Left renal pelvis (tissue), 4 donors: ENCODE measurements around the gene METTL22. TPM values are rescaled to one million over a fixed set of nuclear protein-coding genes. Genes with fewer than 3 reads are reported as not detected.

ENCODE experiments used
- DNase-seq, 4 donors: peaks; one replicate each; pipeline ENCODE4 v3.0.0-alpha.2; 2013; ENCODE audit warnings: low read depth in 4 of 4, low spot score in 3 of 4
- polyA plus RNA-seq, 4 donors: library from polyadenylated mRNA; unstranded; fragments of 120-200 nt; gene quantifications; one replicate each; pipeline ENCODE4 v1.2.1, GENCODE V29; 2013; ENCODE audit not compliant: insufficient read length in 4 of 4

METTL22 gene, protein sequence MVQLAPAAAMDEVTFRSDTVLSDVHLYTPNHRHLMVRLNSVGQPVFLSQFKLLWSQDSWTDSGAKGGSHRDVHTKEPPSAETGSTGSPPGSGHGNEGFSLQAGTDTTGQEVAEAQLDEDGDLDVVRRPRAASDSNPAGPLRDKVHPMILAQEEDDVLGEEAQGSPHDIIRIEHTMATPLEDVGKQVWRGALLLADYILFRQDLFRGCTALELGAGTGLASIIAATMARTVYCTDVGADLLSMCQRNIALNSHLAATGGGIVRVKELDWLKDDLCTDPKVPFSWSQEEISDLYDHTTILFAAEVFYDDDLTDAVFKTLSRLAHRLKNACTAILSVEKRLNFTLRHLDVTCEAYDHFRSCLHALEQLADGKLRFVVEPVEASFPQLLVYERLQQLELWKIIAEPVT
- polyA plus RNA-seq: 10 to 100 TPM; 15.0 to 30.9 (median 21.7) TPM

DNA sequence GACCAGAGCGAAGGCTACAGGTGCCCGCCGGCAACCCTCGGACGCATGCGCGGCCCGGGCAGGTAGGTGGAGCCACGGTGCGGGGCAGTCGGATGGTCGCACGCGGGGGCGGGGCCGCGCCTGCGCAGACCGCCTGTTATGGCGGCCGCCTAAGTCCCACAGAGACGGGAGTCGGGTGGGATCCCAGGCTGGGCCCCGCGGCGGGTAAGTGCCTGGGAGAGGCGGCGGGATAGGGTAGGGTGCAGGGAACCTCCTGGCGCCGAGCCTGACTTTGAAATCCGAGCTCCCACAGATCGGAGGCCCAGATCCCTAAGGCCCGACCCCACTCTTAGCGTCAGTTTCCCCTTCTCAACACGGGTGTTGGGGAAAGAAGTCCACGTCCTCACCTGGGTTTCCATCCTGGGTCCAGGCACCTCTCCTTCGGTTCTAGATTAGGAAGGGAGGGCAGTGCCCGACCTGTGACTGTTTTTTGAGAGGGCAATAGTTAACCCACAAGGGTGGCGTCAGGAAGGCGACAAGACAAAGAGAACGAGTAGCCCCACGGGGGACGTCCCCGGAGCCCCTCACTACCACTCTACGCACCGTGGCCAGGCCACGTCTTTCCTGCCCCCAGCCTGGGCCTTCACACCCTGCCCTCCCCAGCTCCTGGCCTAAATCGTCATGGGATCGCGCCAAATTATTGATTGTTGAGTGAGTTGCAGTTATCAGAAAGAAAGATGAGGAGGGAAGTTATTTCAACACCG lies at the start of gene METTL22:
TSS of gene METTL22 (plus strand) at position 127 of the 743 bp plus-strand sequence. CDS start 3,968 bp downstream, outside the sequence.
- peak; percentile 70 to 77 (median 73) for DNase-seq

DNA sequence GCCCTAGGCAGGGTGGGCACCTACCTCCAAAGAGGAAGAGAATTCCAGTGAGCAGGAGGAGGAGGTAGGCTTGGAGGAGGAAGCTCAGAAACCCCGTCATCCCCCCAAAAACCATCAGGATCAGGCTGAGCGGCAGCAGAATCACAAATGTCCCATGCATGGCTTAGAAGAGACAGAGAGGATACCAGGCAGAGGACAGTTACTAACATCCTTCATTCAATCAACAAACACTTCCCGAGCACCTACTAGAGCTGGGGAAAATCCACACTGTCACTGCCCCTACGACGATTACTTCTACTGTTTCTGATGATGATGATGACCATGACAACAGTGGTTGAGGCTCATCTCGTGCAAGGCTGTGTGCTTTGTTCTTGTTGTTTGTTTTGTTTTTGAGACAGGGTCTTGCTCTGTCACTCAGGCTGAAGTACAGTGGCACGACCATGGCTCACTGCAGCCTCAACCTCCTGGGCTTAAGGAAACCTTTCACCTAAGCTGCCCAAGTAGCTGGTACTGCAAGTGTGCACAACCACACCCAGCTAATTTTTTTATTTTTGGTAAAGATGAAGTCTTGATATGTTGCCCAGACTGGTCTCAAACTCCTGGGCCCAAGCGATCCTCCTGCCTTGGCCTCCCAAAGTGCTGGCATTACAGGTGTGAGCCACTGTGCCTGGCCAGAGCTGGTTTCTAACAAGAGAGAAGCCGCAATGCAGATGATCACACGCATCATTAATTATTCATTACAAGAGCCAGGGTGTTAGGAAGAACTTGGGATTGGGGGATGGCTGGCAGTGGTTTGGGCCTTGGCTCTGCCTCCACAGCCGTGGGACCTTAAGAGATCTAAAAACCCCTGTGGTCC lies 49.2 kb upstream of the METTL22 start:
- no peak for DNase-seq

DNA sequence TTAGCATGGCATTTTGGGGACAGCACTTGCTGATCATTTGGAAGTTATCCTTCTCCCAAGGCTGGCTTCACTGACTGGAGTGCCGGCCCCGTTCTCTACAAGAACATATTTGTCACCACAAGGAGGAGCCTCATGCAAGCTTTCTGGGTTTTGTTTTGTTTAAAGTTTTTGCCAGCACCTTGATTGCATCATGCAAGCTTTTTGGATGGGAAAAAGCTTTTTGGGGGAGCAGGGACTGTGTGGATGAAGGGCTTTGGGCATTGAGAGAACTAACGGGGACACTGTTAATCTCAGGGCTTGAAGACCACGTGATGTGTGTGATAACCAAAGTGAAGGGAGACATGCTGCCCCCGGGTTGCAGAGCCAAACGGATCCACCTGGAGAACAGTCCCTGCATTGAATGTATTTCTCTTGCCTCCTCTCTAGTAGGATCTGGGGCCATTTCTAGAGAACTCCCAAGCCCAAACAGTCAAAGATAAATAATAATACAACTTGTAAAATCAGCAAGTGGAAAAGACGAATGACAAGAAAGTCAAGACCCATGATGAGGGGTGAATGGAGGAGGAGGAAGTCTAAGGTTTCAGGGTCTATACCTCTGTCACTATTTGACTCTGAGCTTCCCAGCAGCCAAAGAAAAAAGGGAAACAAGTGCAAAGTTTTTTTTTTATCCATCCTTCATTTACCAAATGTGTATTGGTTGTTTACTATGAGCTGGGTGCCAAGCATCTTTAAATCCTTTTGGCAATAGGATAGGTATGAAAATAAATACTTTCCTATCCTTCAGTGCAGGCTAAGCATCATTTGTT lies 48.4 kb upstream of the METTL22 start:
- no peak for DNase-seq

DNA sequence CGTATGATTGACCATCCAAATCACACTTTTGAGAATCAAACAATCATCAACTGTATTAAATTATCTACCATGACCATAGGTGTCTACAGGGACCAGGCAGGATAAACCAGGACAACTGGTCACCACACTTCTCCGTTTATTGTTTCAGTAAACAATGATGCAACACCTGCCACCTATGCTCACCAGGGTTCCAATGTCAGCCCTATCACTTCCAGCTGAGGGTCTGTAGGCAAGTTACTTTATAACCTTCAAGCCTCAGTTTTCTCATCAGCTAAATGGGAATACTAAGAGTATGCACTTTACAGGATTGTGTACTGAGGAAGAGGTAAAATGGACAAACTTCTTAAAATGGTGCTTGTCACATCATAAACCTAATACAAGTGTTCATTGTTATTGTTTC lies 46.1 kb upstream of the METTL22 start:
- no peak for DNase-seq

DNA sequence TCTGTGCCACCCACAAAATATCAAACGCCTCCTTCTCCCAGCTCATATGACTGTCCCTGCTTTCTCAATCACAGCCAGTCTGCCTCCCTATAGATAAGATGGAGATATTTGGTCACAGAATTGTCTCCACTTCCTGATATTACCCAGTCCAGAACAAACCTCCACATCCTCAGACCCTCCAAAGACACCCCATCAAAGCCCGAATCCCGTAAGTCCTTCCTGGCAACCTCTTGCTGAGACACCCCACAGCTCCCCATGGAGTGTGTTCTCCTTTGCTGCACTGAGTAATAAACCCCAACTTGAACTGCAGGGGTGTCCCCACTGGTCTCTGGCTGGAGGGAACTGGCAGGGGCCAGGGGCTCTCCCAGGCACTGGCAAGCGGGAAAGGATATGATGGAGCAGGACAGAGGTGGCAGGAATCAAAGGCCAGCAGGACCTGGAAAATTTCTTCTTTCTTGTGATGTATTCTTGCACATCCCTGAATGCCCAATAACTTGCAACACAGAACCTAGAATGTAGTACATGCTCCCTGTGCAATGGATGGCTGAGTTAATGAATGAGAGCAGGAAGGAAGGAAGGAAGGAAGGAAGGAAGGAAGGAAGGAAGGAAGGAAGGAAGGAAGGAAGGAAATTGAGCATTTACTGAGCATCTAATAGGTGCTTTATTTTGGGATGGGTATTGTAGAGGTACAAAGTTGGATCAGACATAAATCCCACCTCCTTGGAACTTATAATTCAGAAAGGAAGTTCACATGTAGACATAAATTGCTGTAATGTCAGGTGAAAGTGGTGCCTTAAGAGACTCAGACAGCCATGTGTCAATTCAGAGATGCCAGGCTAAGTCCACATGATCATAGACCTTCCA lies 45.1 kb upstream of the METTL22 start:
- DNase-seq: no peak

DNA sequence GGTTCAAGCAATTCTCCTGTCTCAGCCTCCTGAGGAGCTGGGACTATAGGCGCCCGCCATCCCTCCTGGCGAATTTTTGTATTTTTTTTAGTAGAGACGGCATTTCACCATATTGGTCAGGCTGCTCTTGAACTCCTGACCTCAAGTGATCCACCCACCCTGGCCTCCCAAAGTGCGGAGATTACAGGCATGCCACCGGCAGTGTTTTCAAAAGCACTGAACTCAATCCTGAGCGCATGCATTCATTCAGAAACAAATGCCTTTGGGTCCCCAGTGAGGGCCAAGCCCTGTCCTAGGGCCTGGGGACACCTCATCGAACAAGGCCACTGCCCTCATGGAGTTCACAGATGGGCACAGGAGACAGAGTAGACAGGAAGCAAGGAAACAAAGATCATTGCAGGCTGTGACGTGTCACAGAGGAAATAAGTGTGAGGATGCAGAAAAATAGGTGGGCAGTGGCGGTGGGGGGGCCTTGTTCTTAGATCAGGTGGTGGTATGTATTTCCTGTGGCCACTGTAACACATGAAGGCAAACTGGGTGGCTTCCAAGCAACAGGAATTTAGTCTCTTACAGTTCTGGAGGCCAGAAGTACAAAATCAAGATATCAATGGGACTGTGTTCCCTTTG lies 43.7 kb upstream of the METTL22 start:
- DNase-seq: no peak

DNA sequence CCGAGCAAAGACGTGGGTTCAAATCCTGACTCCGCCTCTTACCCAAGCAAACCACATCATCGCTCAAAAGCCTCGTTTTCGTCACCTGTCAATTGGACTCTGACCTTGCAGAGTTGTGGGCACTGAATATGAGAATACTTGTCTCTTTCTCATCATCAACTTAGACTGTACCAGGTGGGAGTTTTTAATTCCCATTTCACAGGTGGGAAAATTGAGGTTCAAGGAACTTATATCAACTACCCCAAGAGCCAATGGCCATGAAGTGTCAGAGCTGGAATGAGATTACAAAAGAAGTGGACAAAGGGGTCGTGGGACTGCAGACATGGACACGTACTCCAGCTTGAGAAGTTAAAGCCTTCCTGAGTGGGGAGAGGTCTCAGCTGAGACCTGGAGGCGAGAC lies 41.9 kb upstream of the METTL22 start:
- no peak for DNase-seq

DNA sequence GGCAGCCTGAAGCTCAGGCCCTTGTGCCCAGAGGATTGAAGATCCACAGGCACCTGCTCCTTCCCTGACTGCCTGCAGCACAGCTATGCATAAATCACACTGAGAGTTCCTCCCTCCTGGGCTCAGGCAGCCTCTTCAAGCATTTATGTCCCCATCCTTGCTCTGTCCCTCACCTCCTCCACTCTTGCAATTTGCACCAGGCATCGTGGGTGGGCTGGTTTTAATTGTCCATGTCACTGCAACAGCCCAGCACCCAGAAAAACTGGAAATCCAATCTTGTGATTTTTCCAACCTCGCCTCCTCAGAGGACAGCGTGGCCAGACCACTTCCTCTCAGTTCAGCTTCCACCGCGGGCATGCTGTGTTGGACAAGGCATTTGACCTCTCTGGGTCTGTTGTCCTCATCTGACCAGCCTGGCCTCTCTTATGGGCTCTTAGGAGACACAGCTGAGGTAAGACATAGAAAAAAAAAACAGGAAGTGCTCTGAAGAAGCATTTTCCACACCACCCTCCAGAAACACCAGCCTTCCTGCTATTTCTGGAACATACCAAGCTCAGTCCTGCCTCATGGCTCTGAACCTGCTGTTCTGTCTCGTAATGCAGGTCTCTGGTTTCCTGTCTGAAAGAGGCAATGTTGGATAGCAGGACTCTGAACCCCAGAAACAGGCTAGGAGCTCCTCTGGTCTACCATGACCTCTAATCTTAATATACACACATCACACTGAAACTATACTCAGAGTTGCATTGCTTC lies 39.5 kb upstream of the METTL22 start:
- peak in 1 of 4 donors; percentile 57 for DNase-seq

DNA sequence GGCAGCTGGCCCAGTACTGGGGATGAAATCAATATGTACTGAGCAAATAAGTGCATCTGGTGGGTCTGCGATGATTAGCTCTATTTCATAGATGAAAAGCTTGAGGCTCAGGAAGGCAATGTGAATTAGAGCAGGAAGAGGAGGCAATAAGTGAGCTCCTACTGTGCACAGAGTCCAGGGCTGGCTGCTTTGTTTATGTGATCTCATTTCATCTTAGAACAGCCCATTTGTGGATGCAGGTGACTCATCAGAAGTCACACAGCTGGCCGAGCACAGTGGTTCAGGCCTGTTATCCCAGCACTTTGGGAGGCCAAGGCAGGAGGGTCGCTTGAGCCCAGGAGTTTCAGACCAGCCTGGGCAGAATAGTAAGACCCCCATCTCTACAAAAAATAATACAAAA lies 38.3 kb upstream of the METTL22 start:
- DNase-seq: no peak

DNA sequence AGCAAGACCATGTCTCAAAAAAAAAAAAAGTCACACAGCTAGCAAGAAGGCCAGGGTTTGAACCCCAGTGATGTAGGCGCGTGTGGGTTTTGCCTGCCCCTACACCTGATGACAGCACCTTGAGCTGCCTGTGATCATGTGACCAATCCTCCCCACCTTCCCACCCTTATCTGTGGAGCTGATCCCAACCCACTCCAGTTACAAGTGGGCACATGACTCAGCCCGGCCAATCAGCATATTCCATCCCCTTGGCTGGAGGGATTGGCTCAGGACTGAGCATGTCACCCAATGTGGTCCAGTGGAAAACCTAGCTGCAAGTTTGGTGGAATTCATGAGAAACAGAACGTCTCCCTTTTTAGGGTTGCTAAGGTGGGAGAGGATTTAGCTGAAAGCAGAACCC lies 37.8 kb upstream of the METTL22 start:
- no peak for DNase-seq

DNA sequence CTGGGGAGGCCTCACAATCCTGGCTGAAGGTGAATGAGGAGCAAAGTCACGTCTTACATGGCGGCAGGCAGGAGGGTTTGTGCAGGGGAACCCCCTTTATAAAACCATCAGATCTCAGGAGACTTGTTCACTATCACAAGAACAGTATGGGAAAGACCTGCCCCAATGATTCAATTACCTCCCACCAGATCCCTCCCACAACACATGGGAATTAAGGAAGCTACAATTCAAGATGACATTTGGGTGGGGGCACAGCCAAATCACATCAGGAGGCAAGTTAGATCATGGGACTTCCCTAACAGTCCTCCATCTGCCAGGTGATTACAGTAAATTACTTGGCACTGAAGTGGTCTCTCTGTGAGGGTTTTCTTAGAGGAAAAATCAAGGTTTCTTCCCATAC lies 36.5 kb upstream of the METTL22 start:
- DNase-seq: no peak

DNA sequence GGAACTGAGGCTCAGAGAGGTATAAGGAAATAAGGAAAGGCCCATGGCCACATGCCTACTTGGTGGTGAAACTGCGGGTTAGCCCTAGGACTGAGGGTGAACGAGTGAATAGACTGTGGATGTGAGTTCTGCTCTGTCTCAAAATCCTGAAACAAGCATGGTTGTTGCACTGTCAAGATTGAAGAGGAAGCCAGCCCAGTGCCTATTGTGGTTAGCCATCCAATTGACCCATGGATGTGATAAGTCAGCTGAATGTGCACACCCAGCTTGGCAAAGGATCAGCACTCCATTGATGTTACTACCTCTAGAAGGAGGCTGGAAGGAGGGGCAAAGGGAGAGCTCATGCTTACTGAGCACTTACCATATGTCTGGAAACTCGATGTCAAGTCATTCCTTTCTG lies 35.6 kb upstream of the METTL22 start:
- DNase-seq: no peak

DNA sequence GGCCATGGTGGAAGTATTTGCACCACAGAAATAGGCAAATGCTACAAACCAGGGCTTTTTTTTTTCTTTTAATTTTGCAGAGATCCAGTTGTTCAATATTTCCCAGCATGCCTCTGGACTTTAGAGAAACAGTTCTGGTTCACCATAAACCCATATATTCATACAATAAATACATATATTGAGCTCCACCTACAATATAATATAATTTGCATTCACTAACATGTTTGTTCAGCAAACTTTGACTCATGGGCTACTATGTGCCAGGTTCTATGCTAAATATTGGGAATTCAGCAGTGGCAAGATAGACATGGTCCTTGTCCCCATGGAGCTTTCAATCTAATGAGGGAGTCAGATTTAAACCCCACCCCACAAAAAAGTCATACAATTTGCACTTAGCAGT lies 34.4 kb upstream of the METTL22 start:
- no peak for DNase-seq

DNA sequence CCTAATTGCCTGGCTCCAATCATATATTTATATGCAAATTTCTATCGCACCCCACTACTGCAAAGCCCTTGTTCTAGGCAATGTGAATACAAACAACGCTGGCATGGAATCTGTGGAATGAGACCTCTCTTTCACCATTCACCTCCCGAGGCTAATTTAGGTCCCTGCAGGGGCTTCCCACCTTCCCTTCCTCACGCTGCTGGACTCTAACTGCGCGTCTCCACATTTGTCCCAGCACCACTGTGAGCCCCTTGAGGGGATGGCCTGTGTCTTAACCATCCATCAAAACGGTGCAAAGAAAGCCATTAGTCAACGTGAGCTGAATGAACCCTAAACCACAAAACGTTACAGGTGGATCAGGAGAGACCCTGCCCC lies 32.8 kb upstream of the METTL22 start:
- no peak for DNase-seq

DNA sequence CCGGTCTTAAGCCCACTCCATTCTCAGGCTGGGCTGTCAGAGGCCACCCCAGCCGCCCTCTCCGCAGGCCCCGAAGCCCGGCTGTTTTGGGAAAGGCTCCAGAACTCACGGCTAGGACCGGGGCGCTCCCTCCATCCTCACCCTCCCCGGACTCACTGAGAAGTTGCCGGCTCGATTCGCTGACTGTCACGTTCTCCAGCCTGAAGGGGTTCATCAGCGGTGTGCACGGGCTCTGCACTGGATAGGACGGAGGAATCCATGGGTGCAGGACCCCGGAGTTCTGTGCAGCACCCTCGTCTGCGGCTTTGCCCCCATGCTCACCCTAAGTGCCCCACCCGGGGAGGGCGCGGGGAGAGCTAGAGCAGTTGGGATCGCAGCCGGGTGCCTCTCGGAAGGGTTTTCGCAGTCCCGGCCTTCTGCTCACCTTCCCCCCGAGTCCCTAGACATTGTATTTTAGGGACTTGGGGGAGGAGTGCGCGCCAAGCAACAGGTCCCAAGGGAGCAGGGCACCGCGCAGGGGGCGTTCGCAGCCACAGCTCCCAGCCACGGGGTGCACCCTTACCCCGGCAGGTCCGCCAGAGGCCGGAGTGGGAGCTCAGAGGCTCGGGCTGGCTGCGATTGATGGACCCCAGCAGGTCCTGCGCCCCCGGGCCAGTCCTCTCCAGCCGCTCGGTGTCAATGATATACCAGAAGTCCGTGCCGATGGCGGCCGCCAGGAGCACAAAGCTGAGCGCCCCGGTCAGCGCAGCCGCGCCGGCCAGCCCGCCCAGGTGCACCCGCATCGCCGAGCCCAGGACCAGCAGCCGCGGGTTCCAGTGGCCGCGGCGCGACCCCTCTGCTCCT lies 32.2 kb upstream of the METTL22 start:
- no peak for DNase-seq

DNA sequence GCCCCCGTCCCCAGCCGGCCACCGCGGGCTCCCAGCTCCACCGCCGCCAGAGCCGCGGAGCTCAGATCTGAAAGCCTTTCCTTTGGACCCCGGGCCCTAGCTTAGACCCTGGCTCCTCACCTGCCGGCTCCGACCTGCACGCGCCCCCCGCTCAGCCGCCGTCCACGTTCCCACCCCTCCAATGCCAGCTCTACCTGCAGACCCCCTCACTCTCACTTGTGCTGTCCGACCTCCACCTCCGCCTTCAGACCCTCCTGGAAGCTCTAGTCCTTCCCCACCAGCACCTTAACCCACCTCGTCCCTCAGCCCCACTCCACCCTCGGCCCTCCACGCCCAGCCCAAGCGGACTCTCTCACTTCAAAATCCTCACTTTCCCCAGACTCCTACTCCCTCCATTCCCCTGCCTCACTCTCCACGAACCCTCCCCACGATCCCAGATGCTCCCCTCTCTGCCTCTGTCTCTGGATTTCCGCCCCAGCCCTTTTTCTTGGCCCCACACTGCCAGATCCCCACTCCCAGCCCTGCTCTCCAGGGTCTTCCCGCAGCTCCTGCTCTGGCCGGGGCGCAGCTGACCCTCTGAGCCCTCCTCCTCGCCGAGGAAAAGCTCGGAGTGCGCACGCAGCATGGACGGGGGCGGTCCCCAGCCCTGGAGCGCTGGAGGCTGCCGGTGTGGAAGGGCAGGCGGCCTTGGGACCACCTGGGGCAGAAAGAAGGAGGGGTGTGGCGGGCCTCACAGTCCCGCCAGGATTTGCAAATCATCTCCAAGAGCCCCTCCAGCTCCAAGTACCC lies 31.4 kb upstream of the METTL22 start, which contains the start of gene TMEM114:
TSS of gene TMEM114 (minus strand) at position 612 of the 789 bp plus-strand sequence. CDS start 673 bp downstream, outside the sequence.
- no peak for DNase-seq
